ENCODE results near the gene CHD9. TPM values are rescaled to one million over a fixed set of nuclear protein-coding genes. Genes with fewer than 3 reads are reported as not detected.

Gene CHD9
- total RNA-seq, 4 donors from 2014 or later = 37.4 to 112 (median 64.4) TPM

DNA sequence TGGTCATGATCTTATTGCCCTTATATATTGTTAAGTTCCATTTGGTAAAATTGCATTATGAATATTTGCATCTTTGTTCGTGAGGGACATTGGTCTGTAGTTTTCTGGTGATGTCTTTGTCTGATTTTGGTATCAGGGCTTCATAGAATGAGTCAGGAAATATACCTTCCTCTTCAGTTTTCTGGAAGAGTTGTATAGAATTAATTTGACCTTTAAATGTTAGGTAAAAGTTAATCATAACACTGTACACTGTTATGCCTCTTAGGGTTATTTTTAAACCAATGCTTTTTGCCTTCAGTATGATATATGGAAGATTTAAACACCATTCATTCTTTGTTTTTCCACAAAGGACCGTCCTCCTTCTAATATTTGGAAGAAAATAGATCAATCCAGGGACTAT is 180.0 kb downstream of the CHD9 start:
- WGBS, 2 donors (ENCODE audit: low coverage in 1 of 2) = 85 to 92% methylated on average over 2 of the region's 2 CpGs
- TF ChIP-seq POLR2AphosphoS5 (IDR thresholded peaks at IDR 0.05) (no peak), EP300 (IDR thresholded peaks at IDR 0.05; ENCODE audit: low read depth) (no peak), POLR2A (IDR thresholded peaks at IDR 0.05) (no peak)
- TF ChIP-seq, protein P1, sequence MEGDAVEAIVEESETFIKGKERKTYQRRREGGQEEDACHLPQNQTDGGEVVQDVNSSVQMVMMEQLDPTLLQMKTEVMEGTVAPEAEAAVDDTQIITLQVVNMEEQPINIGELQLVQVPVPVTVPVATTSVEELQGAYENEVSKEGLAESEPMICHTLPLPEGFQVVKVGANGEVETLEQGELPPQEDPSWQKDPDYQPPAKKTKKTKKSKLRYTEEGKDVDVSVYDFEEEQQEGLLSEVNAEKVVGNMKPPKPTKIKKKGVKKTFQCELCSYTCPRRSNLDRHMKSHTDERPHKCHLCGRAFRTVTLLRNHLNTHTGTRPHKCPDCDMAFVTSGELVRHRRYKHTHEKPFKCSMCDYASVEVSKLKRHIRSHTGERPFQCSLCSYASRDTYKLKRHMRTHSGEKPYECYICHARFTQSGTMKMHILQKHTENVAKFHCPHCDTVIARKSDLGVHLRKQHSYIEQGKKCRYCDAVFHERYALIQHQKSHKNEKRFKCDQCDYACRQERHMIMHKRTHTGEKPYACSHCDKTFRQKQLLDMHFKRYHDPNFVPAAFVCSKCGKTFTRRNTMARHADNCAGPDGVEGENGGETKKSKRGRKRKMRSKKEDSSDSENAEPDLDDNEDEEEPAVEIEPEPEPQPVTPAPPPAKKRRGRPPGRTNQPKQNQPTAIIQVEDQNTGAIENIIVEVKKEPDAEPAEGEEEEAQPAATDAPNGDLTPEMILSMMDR (IDR thresholded peaks at IDR 0.05) = no peak
- intact Hi-C loops (cut with DNase I; ENCODE audit: low total_unique reads) (no loop called here), in situ Hi-C loops (cut with MboI; ENCODE audit: low pct_ligation_motif_present in 1 of 4, low pct_unique_long_range_greater_than_20kb in 1 of 4, low sequenced_read_pairs in 3 of 4) (loop anchor here in 1 of 4 donors (25.0 kb wide), 1 partner anchor 227 kb away; no protein-coding TSS in a partner anchor)
- Histone ChIP-seq H3K4me3 (no peak overlapping the region), H3K36me3 (peaks cover 0 to 74% (median 35%) of the 10 kb centered on the region in 4 donors), H3K4me1 (no peaks in the 10 kb centered on the region), H3K27me3 (no peaks in the 10 kb centered on the region), H3K27ac (no peak overlapping the region), H3K9me3 (no peaks in the 10 kb centered on the region)
- DNase-seq = no peak

DNA sequence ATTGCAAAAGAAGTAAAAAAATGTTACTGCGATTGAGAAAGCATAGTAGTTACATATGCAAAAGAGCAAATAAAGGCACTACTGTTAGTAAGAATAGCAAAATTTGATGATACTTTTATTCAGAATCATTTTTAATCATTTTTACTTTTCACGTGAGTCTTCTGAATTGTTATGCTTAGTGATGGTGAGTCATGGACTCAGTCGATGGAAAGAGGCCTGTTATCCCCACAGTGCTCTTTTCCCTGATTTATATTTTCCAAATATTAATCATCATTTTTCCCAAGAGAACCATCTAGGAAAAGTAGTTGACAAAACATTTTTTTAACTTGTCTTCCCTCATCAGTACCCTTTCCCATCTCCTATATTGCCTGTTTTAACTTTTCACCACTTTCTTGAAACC is 181.1 kb downstream of the CHD9 start:
- in situ Hi-C loops (cut with MboI; ENCODE audit: low pct_ligation_motif_present in 1 of 4, low pct_unique_long_range_greater_than_20kb in 1 of 4, low sequenced_read_pairs in 3 of 4) = loop anchor here in 1 of 4 donors (25.0 kb wide), 1 partner anchor 226 kb away; no protein-coding TSS in a partner anchor

DNA sequence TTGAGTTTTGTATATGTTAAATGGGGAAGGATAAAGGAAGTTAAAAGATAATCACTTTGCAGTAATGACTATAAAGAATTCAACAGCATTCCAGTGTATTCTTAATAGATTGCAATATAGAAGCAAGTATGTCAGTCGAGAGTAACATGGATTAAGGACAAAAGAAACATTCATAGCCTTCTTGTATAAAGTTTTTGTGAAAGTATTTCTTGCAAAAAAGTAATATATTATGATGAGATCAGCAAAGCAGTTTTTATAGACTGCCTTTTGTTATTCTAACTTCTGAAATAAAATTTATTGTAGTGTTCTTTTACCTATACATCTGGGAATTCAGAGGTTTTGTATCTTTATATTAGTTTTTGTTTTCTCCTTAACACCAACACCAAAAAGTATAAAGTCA is 194.5 kb downstream of the CHD9 start:
- Histone ChIP-seq H3K27me3 (no peaks in the 10 kb centered on the region), H3K9me3 (no peaks in the 10 kb centered on the region), H3K36me3 (peaks cover 0 to 83% (median 28%) of the 10 kb centered on the region in 4 donors), H3K4me3 (no peak overlapping the region), H3K4me1 (no peaks in the 10 kb centered on the region), H3K27ac (no peak overlapping the region)
- intact Hi-C loops (cut with DNase I; ENCODE audit: low total_unique reads) = no loop called here
- 50 to 67% methylated on average over 1 of the region's 1 CpG for WGBS, 2 donors (ENCODE audit: low coverage in 1 of 2)
- TF ChIP-seq, protein P1 (IDR thresholded peaks at IDR 0.05) = no peak
- TF ChIP-seq EP300 (IDR thresholded peaks at IDR 0.05; ENCODE audit: low read depth) (no peak), POLR2AphosphoS5 (IDR thresholded peaks at IDR 0.05) (no peak), POLR2A (IDR thresholded peaks at IDR 0.05) (no peak)
- in situ Hi-C loops (cut with MboI; ENCODE audit: low pct_ligation_motif_present in 1 of 4, low pct_unique_long_range_greater_than_20kb in 1 of 4, low sequenced_read_pairs in 3 of 4) = loop anchor here in 1 of 4 donors (25.0 kb wide), 1 partner anchor 213 kb away; no protein-coding TSS in a partner anchor
- no peak for DNase-seq

More for the DNA sequence above, 181.1 kb downstream of the CHD9 start:
- no peak overlapping the region for H3K4me3 ChIP-seq
- H3K9me3 ChIP-seq = no peaks in the 10 kb centered on the region
- peaks cover 1 to 74% (median 37%) of the 10 kb centered on the region in 4 donors for H3K36me3 ChIP-seq
- TF ChIP-seq, protein P1 (IDR thresholded peaks at IDR 0.05) = no peak
- TF ChIP-seq POLR2AphosphoS5 (IDR thresholded peaks at IDR 0.05) = no peak
- no peak for TF ChIP-seq POLR2A (IDR thresholded peaks at IDR 0.05)
- no peak for TF ChIP-seq EP300 (IDR thresholded peaks at IDR 0.05; ENCODE audit: low read depth)
- no peaks in the 10 kb centered on the region for H3K27me3 ChIP-seq
- 79 to 90% methylated on average over 3 of the region's 3 CpGs for WGBS, 2 donors (ENCODE audit: low coverage in 1 of 2)
- intact Hi-C loops (cut with DNase I; ENCODE audit: low total_unique reads) = no loop called here
- H3K4me1 ChIP-seq = no peaks in the 10 kb centered on the region
- H3K27ac ChIP-seq = no peak overlapping the region
- DNase-seq = no peak

DNA sequence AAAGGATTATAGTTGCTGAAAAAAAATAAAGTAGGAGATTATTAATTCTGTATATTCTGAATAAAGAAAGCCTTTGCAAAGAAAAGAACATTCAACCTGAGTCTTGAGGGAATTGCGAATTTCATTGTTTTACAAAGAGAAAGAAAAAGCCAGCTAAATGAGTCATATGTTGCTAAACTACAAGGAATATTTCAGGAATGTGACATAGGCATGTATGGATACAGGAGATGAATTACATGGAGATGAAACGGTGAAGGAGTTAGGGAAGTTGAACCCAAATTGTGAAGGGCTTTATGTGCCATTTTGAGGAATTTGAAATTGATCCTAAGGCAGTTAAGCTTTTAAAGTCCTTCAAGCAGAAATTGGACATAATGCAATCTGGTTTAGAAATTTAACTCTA is 202.2 kb downstream of the CHD9 start:
- no peak for DNase-seq
- no peaks in the 10 kb centered on the region for H3K27me3 ChIP-seq
- TF ChIP-seq POLR2A (IDR thresholded peaks at IDR 0.05) (no peak), EP300 (IDR thresholded peaks at IDR 0.05; ENCODE audit: low read depth) (no peak), POLR2AphosphoS5 (IDR thresholded peaks at IDR 0.05) (no peak)
- TF ChIP-seq, protein P1 (IDR thresholded peaks at IDR 0.05) = no peak
- H3K4me1 ChIP-seq = no peaks in the 10 kb centered on the region
- H3K9me3 ChIP-seq = no peaks in the 10 kb centered on the region
- intact Hi-C loops (cut with DNase I; ENCODE audit: low total_unique reads) (no loop called here), in situ Hi-C loops (cut with MboI; ENCODE audit: low pct_ligation_motif_present in 1 of 4, low pct_unique_long_range_greater_than_20kb in 1 of 4, low sequenced_read_pairs in 3 of 4) (no loop called here)
- peaks cover 0 to 81% (median 34%) of the 10 kb centered on the region in 4 donors for H3K36me3 ChIP-seq
- no peak overlapping the region for H3K4me3 ChIP-seq
- no peak overlapping the region for H3K27ac ChIP-seq
- 70 to 83% methylated on average over 2 of the region's 2 CpGs for WGBS, 2 donors (ENCODE audit: low coverage in 1 of 2)
